PFSK-1 (cell line): ENCODE data around the gene GNAS-AS1.

Experiments
- FOXP2 ChIP-seq: optimal IDR thresholded peaks from 2 replicates; pipeline ENCODE3; 2011; ENCODE audit warnings: borderline replicate concordance, control low read depth, inconsistent platforms; ENCODE audit not compliant: insufficient read depth; ENCODE audit errors: extremely low read length, extremely low read depth
- POLR2AphosphoS5 ChIP-seq: IDR thresholded peaks from 2 replicates; pipeline ENCODE4 v1.6.1; 2012; ENCODE audit warnings: low read depth, mild to moderate bottlenecking, control low read depth, low read length, moderate library complexity
- SIN3A ChIP-seq: IDR thresholded peaks from 2 replicates; pipeline ENCODE4 v1.6.1; 2012; ENCODE audit warnings: mild to moderate bottlenecking, low read length, moderate library complexity, borderline replicate concordance; ENCODE audit not compliant: insufficient read depth
- TAF1 ChIP-seq: IDR thresholded peaks from 2 replicates; pipeline ENCODE4 v1.6.1; 2012; ENCODE audit warnings: low read length, control low read depth, borderline replicate concordance; ENCODE audit not compliant: insufficient read depth
- TF ChIP-seq, protein P1 (sequence below), 2 experiments: IDR thresholded peaks; 2 replicates each; pipeline versions ENCODE4 v1.6.1 to v1.8.0; 2011 to 2012; ENCODE audit warnings: low read depth in 2 of 2, low read length in 2 of 2, control low read depth in 1 of 2, inconsistent platforms in 1 of 2, mild to moderate bottlenecking in 1 of 2, moderate library complexity in 1 of 2; ENCODE audit not compliant: insufficient read depth in 1 of 2

Gene GNAS-AS1

DNA sequence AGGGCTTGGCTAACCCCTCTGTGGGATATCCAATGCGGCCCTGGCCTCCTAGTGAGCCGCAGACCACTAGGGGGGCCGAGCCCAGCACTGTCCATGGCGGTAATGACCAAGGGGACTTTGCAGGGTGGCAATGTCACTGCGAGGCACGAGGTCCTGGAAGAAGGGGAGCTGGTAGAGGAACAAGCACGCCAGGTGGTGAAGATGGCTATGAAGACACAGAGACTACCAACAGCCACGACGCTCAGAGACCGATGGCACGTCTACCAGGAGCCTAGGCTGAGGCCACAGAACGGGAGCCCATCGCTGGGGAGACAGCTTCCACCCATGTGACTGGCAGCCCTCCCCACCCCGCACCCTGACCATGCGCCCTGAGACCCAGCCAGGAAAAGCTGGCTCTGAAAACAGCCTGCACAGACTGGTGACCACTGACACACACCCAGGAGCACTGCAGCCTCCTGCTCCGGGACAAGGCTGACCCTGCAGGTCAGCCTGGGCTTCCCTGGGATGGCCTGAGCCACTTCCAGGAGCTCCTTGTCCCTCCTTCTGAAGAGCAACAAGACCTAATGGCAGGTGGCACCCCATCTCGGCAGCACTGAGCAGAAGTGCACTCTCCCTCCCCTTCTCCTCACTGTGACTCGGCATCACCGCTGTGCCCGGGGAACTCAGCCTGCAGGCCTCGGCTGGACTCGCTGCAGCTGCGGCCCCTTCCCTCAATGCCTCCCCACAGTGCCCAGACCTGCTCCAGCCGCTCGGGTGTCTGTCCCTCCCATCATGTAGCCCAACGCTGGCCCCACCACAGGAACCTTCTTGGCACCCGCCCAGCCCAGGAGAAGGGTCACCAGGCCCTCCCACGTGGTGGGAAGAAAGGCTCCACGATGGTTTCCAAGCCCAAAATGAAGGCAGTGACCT is 56.9 kb downstream of the GNAS-AS1 start:
- no peak for TF ChIP-seq SIN3A
- TF ChIP-seq TAF1: no peak
- TF ChIP-seq, protein P1, sequence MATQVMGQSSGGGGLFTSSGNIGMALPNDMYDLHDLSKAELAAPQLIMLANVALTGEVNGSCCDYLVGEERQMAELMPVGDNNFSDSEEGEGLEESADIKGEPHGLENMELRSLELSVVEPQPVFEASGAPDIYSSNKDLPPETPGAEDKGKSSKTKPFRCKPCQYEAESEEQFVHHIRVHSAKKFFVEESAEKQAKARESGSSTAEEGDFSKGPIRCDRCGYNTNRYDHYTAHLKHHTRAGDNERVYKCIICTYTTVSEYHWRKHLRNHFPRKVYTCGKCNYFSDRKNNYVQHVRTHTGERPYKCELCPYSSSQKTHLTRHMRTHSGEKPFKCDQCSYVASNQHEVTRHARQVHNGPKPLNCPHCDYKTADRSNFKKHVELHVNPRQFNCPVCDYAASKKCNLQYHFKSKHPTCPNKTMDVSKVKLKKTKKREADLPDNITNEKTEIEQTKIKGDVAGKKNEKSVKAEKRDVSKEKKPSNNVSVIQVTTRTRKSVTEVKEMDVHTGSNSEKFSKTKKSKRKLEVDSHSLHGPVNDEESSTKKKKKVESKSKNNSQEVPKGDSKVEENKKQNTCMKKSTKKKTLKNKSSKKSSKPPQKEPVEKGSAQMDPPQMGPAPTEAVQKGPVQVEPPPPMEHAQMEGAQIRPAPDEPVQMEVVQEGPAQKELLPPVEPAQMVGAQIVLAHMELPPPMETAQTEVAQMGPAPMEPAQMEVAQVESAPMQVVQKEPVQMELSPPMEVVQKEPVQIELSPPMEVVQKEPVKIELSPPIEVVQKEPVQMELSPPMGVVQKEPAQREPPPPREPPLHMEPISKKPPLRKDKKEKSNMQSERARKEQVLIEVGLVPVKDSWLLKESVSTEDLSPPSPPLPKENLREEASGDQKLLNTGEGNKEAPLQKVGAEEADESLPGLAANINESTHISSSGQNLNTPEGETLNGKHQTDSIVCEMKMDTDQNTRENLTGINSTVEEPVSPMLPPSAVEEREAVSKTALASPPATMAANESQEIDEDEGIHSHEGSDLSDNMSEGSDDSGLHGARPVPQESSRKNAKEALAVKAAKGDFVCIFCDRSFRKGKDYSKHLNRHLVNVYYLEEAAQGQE (IDR thresholded peaks at IDR 0.05; ENCODE audit: insufficient read depth in 1 of 2, low read depth in 2 of 2, low read length in 2 of 2): no peak
- no peak for TF ChIP-seq POLR2AphosphoS5
- TF ChIP-seq FOXP2: no peak

DNA sequence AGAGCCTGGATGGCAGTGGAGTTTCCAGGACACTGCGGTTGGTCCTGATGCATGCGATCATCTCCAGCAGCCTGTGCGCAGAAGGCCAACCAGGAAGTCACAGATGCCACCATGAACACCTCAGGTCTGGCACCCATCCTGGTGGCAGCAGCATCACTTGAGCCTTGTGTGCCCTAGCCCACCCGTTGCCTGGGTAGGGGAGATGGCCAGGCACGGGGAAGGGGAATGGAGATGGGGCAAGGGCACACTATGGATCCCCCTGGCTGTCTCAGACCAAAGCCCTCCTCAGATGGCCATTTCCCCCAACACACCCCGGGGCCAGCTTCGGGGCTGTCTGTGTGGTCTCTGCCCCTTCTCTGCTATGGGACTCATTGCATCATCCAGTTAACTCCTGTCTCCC is 58.3 kb downstream of the GNAS-AS1 start:
- TF ChIP-seq SIN3A: no peak
- no peak for TF ChIP-seq POLR2AphosphoS5
- no peak for TF ChIP-seq TAF1
- TF ChIP-seq, protein P1 (IDR thresholded peaks at IDR 0.05; ENCODE audit: insufficient read depth in 1 of 2, low read depth in 2 of 2, low read length in 2 of 2): no peak
- TF ChIP-seq FOXP2: no peak

DNA sequence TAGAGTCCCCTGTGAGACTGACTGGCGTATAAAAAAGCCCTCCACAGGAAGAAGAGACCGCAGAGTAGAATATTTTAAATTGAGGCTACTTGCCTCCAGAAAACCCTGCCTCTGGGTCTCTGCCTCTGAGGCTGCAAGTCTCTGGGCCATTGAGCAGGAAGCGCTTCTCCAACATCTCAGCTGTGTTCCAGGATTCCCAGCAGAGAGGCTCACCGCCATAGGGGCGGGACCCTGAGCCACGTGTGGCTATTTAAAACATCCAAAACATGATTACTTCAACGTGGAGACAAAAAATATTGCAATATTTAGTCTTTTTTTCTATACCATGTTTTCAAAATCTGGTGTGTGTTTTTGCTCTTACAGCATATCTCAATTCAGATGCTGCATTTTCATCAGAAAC is 59.4 kb downstream of the GNAS-AS1 start:
- TF ChIP-seq SIN3A: no peak
- TF ChIP-seq POLR2AphosphoS5: no peak
- no peak for TF ChIP-seq TAF1
- TF ChIP-seq FOXP2: no peak
- TF ChIP-seq, protein P1 (IDR thresholded peaks at IDR 0.05; ENCODE audit: insufficient read depth in 1 of 2, low read depth in 2 of 2, low read length in 2 of 2): no peak

DNA sequence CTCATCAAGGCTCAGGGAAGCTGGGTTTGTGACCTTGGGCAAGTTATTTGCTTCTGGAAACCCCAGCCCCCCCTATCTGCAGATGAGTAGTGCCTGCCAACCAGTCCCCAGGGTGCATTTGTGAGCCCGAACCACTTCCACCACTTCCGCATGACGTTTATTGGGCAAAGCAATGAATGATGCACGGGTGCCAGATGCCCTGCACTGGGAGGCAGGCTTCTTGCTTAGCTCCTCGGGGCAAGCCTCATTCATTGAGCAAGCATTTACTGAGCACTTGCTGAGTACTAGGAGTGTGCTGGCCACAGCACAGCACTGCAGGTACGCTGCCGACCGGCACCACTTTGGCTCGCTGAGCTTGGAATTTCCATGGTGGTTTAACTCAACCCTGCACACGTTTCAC is 60.2 kb downstream of the GNAS-AS1 start:
- TF ChIP-seq POLR2AphosphoS5: no peak
- TF ChIP-seq SIN3A: no peak
- TF ChIP-seq, protein P1 (IDR thresholded peaks at IDR 0.05; ENCODE audit: insufficient read depth in 1 of 2, low read depth in 2 of 2, low read length in 2 of 2): no peak
- no peak for TF ChIP-seq FOXP2
- no peak for TF ChIP-seq TAF1
